Measurements from ENCODE around the gene GRIPAP1.

DNA sequence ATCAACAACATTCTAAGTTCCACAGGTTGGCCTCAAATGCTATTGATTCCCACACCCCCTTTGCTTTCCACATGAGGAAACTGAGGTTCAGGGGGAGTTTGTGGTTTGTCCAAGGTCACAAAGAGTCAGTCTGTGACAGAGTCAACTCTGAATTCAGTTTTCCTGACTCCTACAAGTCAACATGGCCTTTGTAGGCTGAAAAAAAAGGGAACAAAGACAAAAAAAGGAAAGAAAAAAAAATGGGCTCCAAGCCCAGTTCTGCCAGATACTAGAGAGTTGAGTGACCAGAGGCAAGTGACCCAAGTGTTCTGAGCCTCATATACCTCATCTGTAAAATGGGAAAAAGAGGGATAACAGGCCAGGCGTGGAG lies 66.8 kb downstream of the GRIPAP1 start:
- TF ChIP-seq, protein P1, sequence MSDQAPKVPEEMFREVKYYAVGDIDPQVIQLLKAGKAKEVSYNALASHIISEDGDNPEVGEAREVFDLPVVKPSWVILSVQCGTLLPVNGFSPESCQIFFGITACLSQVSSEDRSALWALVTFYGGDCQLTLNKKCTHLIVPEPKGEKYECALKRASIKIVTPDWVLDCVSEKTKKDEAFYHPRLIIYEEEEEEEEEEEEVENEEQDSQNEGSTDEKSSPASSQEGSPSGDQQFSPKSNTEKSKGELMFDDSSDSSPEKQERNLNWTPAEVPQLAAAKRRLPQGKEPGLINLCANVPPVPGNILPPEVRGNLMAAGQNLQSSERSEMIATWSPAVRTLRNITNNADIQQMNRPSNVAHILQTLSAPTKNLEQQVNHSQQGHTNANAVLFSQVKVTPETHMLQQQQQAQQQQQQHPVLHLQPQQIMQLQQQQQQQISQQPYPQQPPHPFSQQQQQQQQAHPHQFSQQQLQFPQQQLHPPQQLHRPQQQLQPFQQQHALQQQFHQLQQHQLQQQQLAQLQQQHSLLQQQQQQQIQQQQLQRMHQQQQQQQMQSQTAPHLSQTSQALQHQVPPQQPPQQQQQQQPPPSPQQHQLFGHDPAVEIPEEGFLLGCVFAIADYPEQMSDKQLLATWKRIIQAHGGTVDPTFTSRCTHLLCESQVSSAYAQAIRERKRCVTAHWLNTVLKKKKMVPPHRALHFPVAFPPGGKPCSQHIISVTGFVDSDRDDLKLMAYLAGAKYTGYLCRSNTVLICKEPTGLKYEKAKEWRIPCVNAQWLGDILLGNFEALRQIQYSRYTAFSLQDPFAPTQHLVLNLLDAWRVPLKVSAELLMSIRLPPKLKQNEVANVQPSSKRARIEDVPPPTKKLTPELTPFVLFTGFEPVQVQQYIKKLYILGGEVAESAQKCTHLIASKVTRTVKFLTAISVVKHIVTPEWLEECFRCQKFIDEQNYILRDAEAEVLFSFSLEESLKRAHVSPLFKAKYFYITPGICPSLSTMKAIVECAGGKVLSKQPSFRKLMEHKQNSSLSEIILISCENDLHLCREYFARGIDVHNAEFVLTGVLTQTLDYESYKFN (CRISPR knock-in tag; conservative IDR thresholded peaks at IDR 0.05) = no peak
- no peak for TF ChIP-seq ETV6 (CRISPR knock-in tag; conservative IDR thresholded peaks at IDR 0.05)
- TF ChIP-seq ZSCAN30 (CRISPR knock-in tag; IDR thresholded peaks at IDR 0.05) = no peak
- no peak for TF ChIP-seq SP1 (IDR thresholded peaks at IDR 0.05)
- no peak for TF ChIP-seq SP1 (CRISPR knock-in tag; IDR thresholded peaks at IDR 0.05)
- TF ChIP-seq CEBPB (IDR thresholded peaks at IDR 0.05; ENCODE audit: borderline replicate concordance, low read depth, low read length) = no peak
- no peak for TF ChIP-seq CC2D1A (CRISPR knock-in tag; IDR thresholded peaks at IDR 0.05)
- no peak for TF ChIP-seq TEAD2 (CRISPR knock-in tag; IDR thresholded peaks at IDR 0.05)
- no peak for TF ChIP-seq ZNF274 (CRISPR knock-in tag; IDR thresholded peaks at IDR 0.05)
- TF ChIP-seq TCF7L2 (IDR thresholded peaks at IDR 0.05; ENCODE audit: low read depth, low read length) = no peak
- TF ChIP-seq ZNF329 (CRISPR knock-in tag; IDR thresholded peaks at IDR 0.05; ENCODE audit: low read depth) = no peak
- no peak for TF ChIP-seq HNRNPH1 (optimal IDR thresholded peaks at IDR 0.05; ENCODE audit: low read depth, low read length)
- TF ChIP-seq EZH2 (conservative IDR thresholded peaks at IDR 0.05; ENCODE audit: low read depth, low read length) = no peak
- no peak for TF ChIP-seq KDM5B (CRISPR knock-in tag; IDR thresholded peaks at IDR 0.05; ENCODE audit: borderline replicate concordance)
